HepG2 (cell line): ENCODE results near the gene CCSER1. TPM values are rescaled to one million over a fixed set of nuclear protein-coding genes. Genes with fewer than 3 reads are reported as not detected.

Experiments used
- ATAC-seq: fragments of 200-7000 bp; cut with Tn5 transposase; 3 replicates; pipeline ENCODE4 v1.9.1; 2020; ENCODE audit warnings: mild to moderate bottlenecking, moderate library complexity
- BruUV-seq: library from RNA; stranded (reverse); fragments of 400-500 nt; replicated peaks from 2 replicates; lab custom pipeline; 2021; lab: Mats Ljungman, UMichigan
- CTCF ChIA-PET: fragments of 300-600 bp; formaldehyde crosslinking; extraction: SDS; loops from one replicate; lab custom pipeline; 2021; ENCODE audit warnings: low total read pairs, inconsistent platforms, low intra/inter-chr PET ratio; lab: Yijun Ruan, JAX
- POLR2A ChIA-PET: fragments of 350-600 bp; sonication (Branson Sonifier 250); formaldehyde crosslinking; loops from one replicate; lab custom pipeline; 2020; ENCODE audit warnings: antibody characterized with exemption, inconsistent platforms; lab: Yijun Ruan, JAX
- DNase-seq: peaks from one replicate; pipeline ENCODE4 v3.0.0-alpha.2; 2015; ENCODE audit warnings: low spot score
- FAIRE-seq: peaks from 3 replicates; lab custom pipeline; 2011; peaks lifted over from hg19 to GRCh38; lab: Jason Lieb, UNC
- H2AFZ ChIP-seq: one replicate; pipeline ENCODE4 v1.6.1; 2011; ENCODE audit warnings: low read length, inconsistent platforms
- H3K27ac ChIP-seq: fragments of 300-600 bp; 3 replicates; pipeline ENCODE4 v1.8.0; 2011; ENCODE audit warnings: mixed run types, mild to moderate bottlenecking, mixed read lengths, low read length, inconsistent platforms; ENCODE audit not compliant: insufficient read depth; ENCODE audit errors: extremely low read length
- H3K27me3 ChIP-seq, 2 experiments: fragments of 200-600 bp in 1 of 2; 2 replicates in 1 of 2; 3 replicates in 1 of 2; pipeline versions ENCODE4 v1.6.0 to v1.8.0; 2011; ENCODE audit warnings: low read length in 2 of 2, mild to moderate bottlenecking in 2 of 2, moderate library complexity in 2 of 2, inconsistent platforms in 1 of 2; ENCODE audit not compliant: insufficient read depth in 2 of 2, control insufficient read depth in 1 of 2
- H3K36me3 ChIP-seq, 2 experiments: fragments of 200-600 bp in 1 of 2; replicated peaks in 1 of 2; 2 replicates in 1 of 2; 3 replicates in 1 of 2; pipeline versions ENCODE4 v1.5.1 to v1.8.0; 2011; ENCODE audit warnings: low read length in 2 of 2, inconsistent platforms in 1 of 2; ENCODE audit not compliant: insufficient read depth in 2 of 2, control insufficient read depth in 1 of 2
- H3K4me1 ChIP-seq: 2 replicates; pipeline ENCODE4 v1.5.1; 2012; ENCODE audit warnings: low read length, inconsistent platforms; ENCODE audit not compliant: insufficient read depth
- H3K4me2 ChIP-seq: 2 replicates; pipeline ENCODE4 v1.6.0; 2011; ENCODE audit warnings: low read depth, low read length, inconsistent platforms
- H3K4me3 ChIP-seq, 3 experiments: fragments of 200-600 bp in 1 of 3; sonication (generic), shearing (Covaris generic) in 1 of 3; replicated peaks in 1 of 3; 2 replicates each; pipeline ENCODE4 v1.5.1; 2011 to 2016; ENCODE audit warnings: low read length in 3 of 3, inconsistent platforms in 2 of 3, low read depth in 2 of 3, mild to moderate bottlenecking in 2 of 3, control low read depth in 1 of 3, mixed read lengths in 1 of 3; ENCODE audit not compliant: insufficient read depth in 1 of 3
- H3K79me2 ChIP-seq: one replicate; pipeline ENCODE4 v1.6.1; 2011; ENCODE audit warnings: low read length, inconsistent platforms; ENCODE audit not compliant: insufficient read depth
- H3K9ac ChIP-seq: 2 replicates; pipeline ENCODE4 v1.6.0; 2011; ENCODE audit warnings: mild to moderate bottlenecking, low read depth, low read length, inconsistent platforms; ENCODE audit not compliant: insufficient read depth
- H3K9me3 ChIP-seq: 2 replicates; pipeline ENCODE4 v1.5.1; 2012; ENCODE audit warnings: mild to moderate bottlenecking, low read length
- H4K20me1 ChIP-seq: 2 replicates; pipeline ENCODE4 v1.6.0; 2011; ENCODE audit warnings: inconsistent platforms, mild to moderate bottlenecking, low read length, moderate library complexity; ENCODE audit not compliant: insufficient read depth
- HDAC6 ChIP-seq: fragments of 200-600 bp; sonication (generic); IDR thresholded peaks from 2 replicates; pipeline ENCODE4 v1.7.0; 2017; ENCODE audit warnings: mild to moderate bottlenecking, antibody characterized with exemption, low read length, low read depth
- HNRNPUL1 ChIP-seq: fragments of 200-400 bp; formaldehyde crosslinking; IDR thresholded peaks from 2 replicates; pipeline ENCODE4 v1.6.1; 2017; ENCODE audit warnings: low read depth, mild to moderate bottlenecking, low read length, moderate library complexity
- MAFF ChIP-seq: IDR thresholded peaks from 2 replicates; pipeline ENCODE4 v1.6.1; 2011; ENCODE audit warnings: low read depth, low read length, improper control_type of control experiment
- MAFK ChIP-seq, 2 experiments: IDR thresholded peaks in 1 of 2; conservative IDR thresholded peaks in 1 of 2; 2 replicates each; pipeline ENCODE4 v1.6.1; 2011; ENCODE audit warnings: improper control_type of control experiment in 2 of 2, low read length in 2 of 2
- NR2F2 ChIP-seq: IDR thresholded peaks from 2 replicates; pipeline ENCODE4 v1.6.1; 2012; ENCODE audit warnings: low read depth, inconsistent platforms, borderline replicate concordance
- PHF8 ChIP-seq: sonication (generic); formaldehyde crosslinking; IDR thresholded peaks from 2 replicates; pipeline ENCODE4 v1.5.0; 2020; ENCODE audit warnings: missing genetic modification reagents
- RFX3 ChIP-seq: IDR thresholded peaks from 2 replicates; pipeline ENCODE4 v1.6.1; 2016; ENCODE audit warnings: missing biosample characterization, missing genetic modification reagents
- ZNF33A ChIP-seq: sonication (generic); formaldehyde crosslinking; IDR thresholded peaks from 2 replicates; pipeline ENCODE4 v1.5.1; 2020; ENCODE audit warnings: missing genetic modification reagents, mild to moderate bottlenecking, moderate library complexity, borderline replicate concordance
- ZNF629 ChIP-seq: sonication (generic); formaldehyde crosslinking; conservative IDR thresholded peaks from 2 replicates; pipeline ENCODE4 v1.5.0; 2020; ENCODE audit warnings: missing genetic modification reagents
- ZNF670 ChIP-seq: sonication (generic); formaldehyde crosslinking; IDR thresholded peaks from 2 replicates; pipeline ENCODE4 v1.8.0; 2022; ENCODE audit warnings: mild to moderate bottlenecking, missing genetic modification reagents, borderline replicate concordance
- in situ Hi-C: cut with HindIII; loops from 2 replicates; pipeline ENCODE4 v1.10.0; 2017; ENCODE audit warnings: low pct_unique_long_range_greater_than_20kb; ENCODE audit not compliant: extremely low pct_ligation_motif_present
- intact Hi-C: fragments of 100-400 bp; cut with micrococcal nuclease; formaldehyde crosslinking; loops from one replicate; pipeline ENCODE4 v1.10.0; 2022; ENCODE audit not compliant: unreplicated experiment
- polyA plus RNA-seq, 8 experiments: library from polyadenylated mRNA; depleted of rRNA in 3 of 8; stranded (reverse) in 7 of 8; unstranded in 1 of 8; fragments of >200 nt; fragmentation: Illumina TruSeq in 4 of 8; extraction: Trizol in 4 of 8; gene quantifications; 2 replicates each; pipeline versions ENCODE4 v1.2.1 to v1.2.3, GENCODE V29; 2011 to 2016; ENCODE audit warnings: low read depth in 4 of 8, missing spikeins in 1 of 8, mixed read lengths in 1 of 8; ENCODE audit not compliant: insufficient read depth in 1 of 8
- total RNA-seq, 5 experiments: library from RNA; depleted of rRNA; stranded (reverse); fragments of >200 nt; fragmentation: Illumina TruSeq; extraction: Trizol; gene quantifications; 2 replicates each; pipeline ENCODE4 v1.2.3, GENCODE V29; 2016; ENCODE audit warnings: low read depth in 1 of 5
- TF ChIP-seq, protein P1 (sequence below): sonication (generic); formaldehyde crosslinking; IDR thresholded peaks from 2 replicates; pipeline ENCODE4 v1.5.0; 2020; ENCODE audit warnings: mild to moderate bottlenecking, missing genetic modification reagents

The CCSER1 gene
- total and polyA plus RNA-seq, 2 of the 13 experiments (the other 11 are each of a cell fraction or from before 2014, with no cell fraction given) = not detected

DNA sequence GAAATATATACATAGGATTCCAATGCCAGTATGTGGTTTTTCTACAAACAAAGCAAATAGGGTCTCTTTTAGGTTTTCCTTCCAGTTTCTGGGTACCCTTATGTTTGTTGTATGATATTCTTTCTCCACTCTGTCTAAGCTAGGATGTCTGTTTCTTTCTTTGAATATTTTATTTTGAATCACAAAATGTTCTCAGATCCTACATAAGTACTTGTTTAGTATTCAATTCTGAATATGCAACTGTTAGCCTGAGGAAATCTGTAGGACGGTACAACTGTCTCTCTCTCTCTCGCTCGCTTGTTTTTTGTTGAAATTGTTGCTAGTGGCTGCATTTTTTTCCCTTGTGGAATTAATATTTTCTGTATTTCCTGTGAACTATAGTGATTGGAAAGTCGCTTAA, 163.2 kb downstream of the CCSER1 start (continued):
- no peak for TF ChIP-seq RFX3
- TF ChIP-seq ZNF33A = no peak
- no peak for TF ChIP-seq ZNF629 (CRISPR knock-in tag)
- no peak for TF ChIP-seq PHF8 (CRISPR knock-in tag)
- TF ChIP-seq, all 625 proteins: peak for 0

DNA sequence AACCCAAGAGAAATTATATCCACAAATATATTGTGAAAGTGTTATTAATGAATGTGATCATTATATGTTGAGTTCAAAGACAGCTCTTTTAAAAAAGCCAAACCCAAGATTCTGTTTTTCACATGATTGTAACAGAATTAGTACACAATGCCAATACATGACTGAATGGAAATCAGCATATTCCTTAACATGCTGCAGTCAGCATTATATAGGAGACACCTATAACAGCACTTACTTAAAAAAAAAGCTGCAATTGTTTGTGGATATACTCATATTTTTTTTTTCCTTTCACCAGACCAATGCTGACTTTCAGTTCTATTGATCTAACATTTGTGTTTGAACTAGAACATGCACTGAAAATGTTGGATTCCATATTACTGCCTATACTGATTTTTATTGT, 165.2 kb downstream of the CCSER1 start:
- CTCF ChIA-PET = interaction anchor here (1.4 to 1.7 kb wide), 2 partner anchors 267 to 342 kb away, joined by 3 to 7 read pairs; no protein-coding TSS in a partner anchor
- Histone ChIP-seq H3K9me3 (no peaks in the 10 kb centered on the region), H3K27me3 (no peaks in the 10 kb centered on the region), H3K4me3 (no peak overlapping the region), H3K27ac (no peak overlapping the region), H3K4me1 (no peaks in the 10 kb centered on the region), H2AFZ (no peak overlapping the region), H3K79me2 (no peaks in the 10 kb centered on the region), H3K9ac (no peak overlapping the region), H3K36me3 (no peaks in the 10 kb centered on the region), H3K4me2 (no peak overlapping the region), H4K20me1 (no peaks in the 10 kb centered on the region)
- ATAC-seq (no peak), DNase-seq (no peak), FAIRE-seq (no peak)
- in situ Hi-C loops (loop anchor here (10.0 kb wide), 1 partner anchor 268 kb away; no protein-coding TSS in a partner anchor), intact Hi-C loops (loop anchor here (5.0 to 10.0 kb wide), 2 partner anchors 168 to 855 kb away; partner anchors contain the start of gene CCSER1)
- TF ChIP-seq MAFF (peak; percentile 44; the same call in 1 of the 2 replicates), NR2F2 (no peak), MAFK (conservative IDR thresholded peaks at IDR 0.05 in 1 of 2, IDR thresholded peaks at IDR 0.05 in 1 of 2; ENCODE audit: low read length in 2 of 2) (peak in 1 of 2 experiments; percentile 76; a peak in 3 of 4 replicates), HDAC6 (no peak), HNRNPUL1 (no peak), ZNF670 (no peak)
- TF ChIP-seq, protein P1, sequence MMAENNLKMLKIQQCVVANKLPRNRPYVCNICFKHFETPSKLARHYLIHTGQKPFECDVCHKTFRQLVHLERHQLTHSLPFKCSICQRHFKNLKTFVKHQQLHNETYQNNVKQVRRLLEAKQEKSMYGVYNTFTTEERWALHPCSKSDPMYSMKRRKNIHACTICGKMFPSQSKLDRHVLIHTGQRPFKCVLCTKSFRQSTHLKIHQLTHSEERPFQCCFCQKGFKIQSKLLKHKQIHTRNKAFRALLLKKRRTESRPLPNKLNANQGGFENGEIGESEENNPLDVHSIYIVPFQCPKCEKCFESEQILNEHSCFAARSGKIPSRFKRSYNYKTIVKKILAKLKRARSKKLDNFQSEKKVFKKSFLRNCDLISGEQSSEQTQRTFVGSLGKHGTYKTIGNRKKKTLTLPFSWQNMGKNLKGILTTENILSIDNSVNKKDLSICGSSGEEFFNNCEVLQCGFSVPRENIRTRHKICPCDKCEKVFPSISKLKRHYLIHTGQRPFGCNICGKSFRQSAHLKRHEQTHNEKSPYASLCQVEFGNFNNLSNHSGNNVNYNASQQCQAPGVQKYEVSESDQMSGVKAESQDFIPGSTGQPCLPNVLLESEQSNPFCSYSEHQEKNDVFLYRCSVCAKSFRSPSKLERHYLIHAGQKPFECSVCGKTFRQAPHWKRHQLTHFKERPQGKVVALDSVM (CRISPR knock-in tag) = no peak
- no TSS peak for BruUV-seq
- POLR2A ChIA-PET = no interaction called here
